ENCODE data around the gene GHITM.

The GHITM gene

DNA sequence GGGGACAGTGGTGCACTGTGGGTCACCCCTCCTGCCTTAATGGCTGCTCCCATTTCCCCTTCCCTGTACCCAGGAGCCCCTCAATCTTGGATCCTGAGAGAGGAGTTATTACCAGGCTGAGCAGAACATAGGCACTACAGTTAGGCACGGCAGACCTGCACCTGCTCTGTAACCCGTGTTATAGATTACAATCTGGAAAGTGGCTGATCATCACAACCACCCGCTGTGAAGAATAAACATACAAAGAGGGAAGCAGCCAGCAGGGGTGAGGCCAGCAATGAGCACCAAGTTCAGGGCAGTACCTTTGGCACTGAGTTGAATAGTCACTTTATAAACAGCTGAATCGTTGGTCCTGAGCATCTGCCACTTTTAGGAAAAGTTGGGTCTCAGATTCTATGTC lies 56.8 kb downstream of the GHITM start:
- no peaks in the 10 kb centered on the region for H3K36me3 ChIP-seq (ENCODE audit: insufficient read depth, low read length)
- H3K4me1 ChIP-seq (ENCODE audit: control insufficient read depth, insufficient read depth, low read length), result no peaks in the 10 kb centered on the region
- H3K27me3 ChIP-seq (ENCODE audit: control insufficient read depth, insufficient read depth, low read length), result peaks cover 65% of the 10 kb centered on the region
- H3K4me3 ChIP-seq (ENCODE audit: low read length), result no peak overlapping the region
- no peak overlapping the region for H3K9ac ChIP-seq (ENCODE audit: low read depth, low read length)
- no peaks in the 10 kb centered on the region for H3K9me3 ChIP-seq (replicated peaks; ENCODE audit: low read length)
- no peak overlapping the region for H3K4me2 ChIP-seq (ENCODE audit: low read length)

DNA sequence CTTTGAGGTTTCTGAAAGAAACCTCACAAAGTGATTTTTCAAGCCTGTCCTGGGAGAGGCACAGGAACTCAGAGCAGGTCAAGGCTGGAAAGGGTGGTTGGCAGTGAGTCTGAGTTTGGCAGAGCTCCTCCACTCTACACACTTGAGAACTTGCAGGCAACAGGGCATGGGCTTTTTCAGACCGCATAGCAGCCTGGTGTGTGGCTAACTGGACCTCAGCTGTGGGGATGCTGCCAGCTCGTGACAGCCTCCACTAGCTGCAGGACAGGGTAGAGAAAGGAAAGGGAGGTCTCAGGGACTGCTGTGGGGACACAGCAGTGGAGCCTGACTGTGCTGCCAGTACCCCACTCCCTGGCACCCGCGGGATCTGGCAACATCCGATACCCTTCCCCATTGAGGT lies 57.6 kb downstream of the GHITM start:
- Histone ChIP-seq H3K27me3 (ENCODE audit: control insufficient read depth, insufficient read depth, low read length) (peaks cover 63% of the 10 kb centered on the region), H3K4me1 (ENCODE audit: control insufficient read depth, insufficient read depth, low read length) (no peaks in the 10 kb centered on the region), H3K9me3 (replicated peaks; ENCODE audit: low read length) (no peaks in the 10 kb centered on the region), H3K4me2 (ENCODE audit: low read length) (no peak overlapping the region), H3K4me3 (ENCODE audit: low read length) (no peak overlapping the region), H3K9ac (ENCODE audit: low read depth, low read length) (no peak overlapping the region), H3K36me3 (ENCODE audit: insufficient read depth, low read length) (no peaks in the 10 kb centered on the region)

DNA sequence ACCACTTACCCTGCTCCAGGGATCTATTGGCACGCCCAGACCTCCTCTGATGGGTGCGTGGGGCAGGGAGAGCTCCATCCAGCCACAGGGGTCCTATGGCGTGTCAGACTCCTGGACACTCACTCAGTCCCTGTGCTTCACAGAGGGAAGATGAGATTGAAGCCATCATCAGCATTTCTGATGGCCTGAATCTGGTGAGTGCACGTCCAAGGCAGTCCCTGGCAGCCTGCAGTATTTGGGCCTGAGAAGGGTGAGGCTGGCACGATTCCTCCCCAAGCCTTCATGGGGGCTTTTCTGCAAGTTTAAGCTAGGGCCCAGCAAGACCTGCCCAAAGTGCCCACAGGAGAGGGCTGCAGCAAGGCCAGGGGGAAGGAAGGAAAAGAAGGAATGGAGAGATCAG lies 58.3 kb downstream of the GHITM start:
- Histone ChIP-seq H3K4me1 (ENCODE audit: control insufficient read depth, insufficient read depth, low read length) (no peaks in the 10 kb centered on the region), H3K36me3 (ENCODE audit: insufficient read depth, low read length) (no peaks in the 10 kb centered on the region), H3K27me3 (ENCODE audit: control insufficient read depth, insufficient read depth, low read length) (peaks cover 62% of the 10 kb centered on the region), H3K4me3 (ENCODE audit: low read length) (no peak overlapping the region), H3K9ac (ENCODE audit: low read depth, low read length) (no peak overlapping the region), H3K4me2 (ENCODE audit: low read length) (no peak overlapping the region), H3K9me3 (replicated peaks; ENCODE audit: low read length) (no peaks in the 10 kb centered on the region)

DNA sequence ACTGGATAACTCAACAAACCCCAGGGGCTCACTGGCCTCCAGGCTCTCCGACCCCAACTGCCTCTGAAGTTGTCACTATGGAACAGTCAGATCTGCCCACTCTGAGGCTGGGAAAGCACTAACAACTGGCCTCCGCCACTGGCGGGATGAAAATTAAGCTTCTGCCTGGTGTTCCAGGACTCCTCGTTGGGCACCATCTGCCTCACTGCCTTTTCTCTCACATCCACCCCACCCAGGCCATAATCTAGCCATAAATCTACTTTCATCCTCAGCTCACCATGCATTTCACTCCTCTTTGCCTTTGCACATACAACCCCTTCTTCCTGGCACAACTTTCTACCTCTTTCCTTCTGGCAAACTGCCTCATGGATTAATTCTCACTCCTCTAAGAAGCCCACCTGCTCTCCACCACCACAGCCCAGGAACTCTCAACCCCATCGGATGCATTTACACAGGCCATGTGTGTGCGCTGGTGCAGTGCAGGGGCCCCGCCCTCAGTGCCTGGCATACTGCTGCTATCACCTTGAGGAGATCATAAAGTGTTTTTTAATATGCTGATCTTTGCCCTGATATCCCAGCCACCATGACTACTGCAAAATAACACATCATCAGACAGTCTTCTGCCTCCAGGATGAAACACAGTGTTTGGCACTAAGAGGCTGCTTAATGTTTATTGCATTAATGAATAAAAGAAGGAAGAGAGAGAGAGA lies 59.1 kb downstream of the GHITM start:
- H3K4me2 ChIP-seq (ENCODE audit: low read length), result no peak overlapping the region
- no peaks in the 10 kb centered on the region for H3K36me3 ChIP-seq (ENCODE audit: insufficient read depth, low read length)
- H3K9ac ChIP-seq (ENCODE audit: low read depth, low read length), result no peak overlapping the region
- no peaks in the 10 kb centered on the region for H3K4me1 ChIP-seq (ENCODE audit: control insufficient read depth, insufficient read depth, low read length)
- H3K4me3 ChIP-seq (ENCODE audit: low read length), result no peak overlapping the region
- no peaks in the 10 kb centered on the region for H3K9me3 ChIP-seq (replicated peaks; ENCODE audit: low read length)
- H3K27me3 ChIP-seq (ENCODE audit: control insufficient read depth, insufficient read depth, low read length), result peaks cover 56% of the 10 kb centered on the region

DNA sequence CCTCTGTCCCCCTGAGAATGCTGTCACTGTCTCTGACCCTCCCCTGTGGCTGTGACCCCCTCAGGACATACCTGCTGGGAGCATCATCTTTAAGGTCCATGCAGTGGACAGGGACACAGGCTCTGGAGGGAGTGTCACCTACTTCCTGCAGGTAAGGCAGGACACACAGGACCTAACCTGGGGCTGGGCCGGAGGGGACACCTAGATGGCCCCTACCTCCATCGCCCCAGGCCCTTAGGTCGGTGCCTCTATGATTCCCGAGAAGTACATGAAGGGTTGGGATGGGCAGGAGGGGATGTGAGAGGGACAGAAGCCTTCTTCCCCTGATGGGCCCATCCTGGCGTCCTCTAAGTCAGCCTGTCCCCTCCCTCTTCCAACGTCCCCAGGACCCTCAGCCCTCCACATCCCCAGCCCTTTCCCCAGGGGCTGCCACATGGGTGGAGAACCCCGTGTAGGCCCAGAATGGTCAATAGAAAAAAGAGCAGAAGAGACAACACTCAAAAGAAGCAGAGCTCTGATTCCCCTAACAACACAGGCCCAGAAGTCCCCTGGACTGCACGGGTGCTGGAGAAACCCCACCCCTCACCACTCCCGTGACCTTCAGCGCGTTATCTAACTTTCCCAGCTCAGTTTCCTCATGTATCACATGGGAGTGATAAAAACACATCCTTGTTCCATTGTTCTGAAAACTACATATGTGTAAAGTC lies 61.4 kb downstream of the GHITM start:
- Histone ChIP-seq H3K4me2 (ENCODE audit: low read length) (no peak overlapping the region), H3K9ac (ENCODE audit: low read depth, low read length) (no peak overlapping the region), H3K9me3 (replicated peaks; ENCODE audit: low read length) (no peaks in the 10 kb centered on the region), H3K4me3 (ENCODE audit: low read length) (no peak overlapping the region), H3K27me3 (ENCODE audit: control insufficient read depth, insufficient read depth, low read length) (peaks cover 34% of the 10 kb centered on the region), H3K36me3 (ENCODE audit: insufficient read depth, low read length) (no peaks in the 10 kb centered on the region), H3K4me1 (ENCODE audit: control insufficient read depth, insufficient read depth, low read length) (no peaks in the 10 kb centered on the region)

DNA sequence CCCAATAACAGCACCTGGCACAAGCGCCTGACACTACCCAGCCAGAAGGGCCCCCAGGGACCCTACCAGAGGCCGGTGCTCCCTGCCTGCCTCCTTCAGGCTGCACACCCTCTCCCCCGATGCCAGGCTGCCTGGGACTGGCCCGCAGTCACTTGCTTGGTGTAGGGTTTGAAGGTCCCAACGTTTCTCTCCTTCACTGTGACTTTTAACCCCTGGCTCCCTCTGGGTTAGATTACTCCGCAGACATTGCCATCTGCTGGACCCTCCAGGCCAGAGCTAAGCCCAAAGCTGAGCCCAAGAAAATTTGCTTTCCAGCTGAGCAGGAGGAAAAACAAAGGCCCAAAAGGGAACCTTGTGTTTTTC lies 61.9 kb downstream of the GHITM start:
- Histone ChIP-seq H3K9ac (ENCODE audit: low read depth, low read length) (no peak overlapping the region), H3K4me3 (ENCODE audit: low read length) (no peak overlapping the region), H3K27me3 (ENCODE audit: control insufficient read depth, insufficient read depth, low read length) (peaks cover 29% of the 10 kb centered on the region), H3K4me1 (ENCODE audit: control insufficient read depth, insufficient read depth, low read length) (no peaks in the 10 kb centered on the region), H3K36me3 (ENCODE audit: insufficient read depth, low read length) (no peaks in the 10 kb centered on the region), H3K9me3 (replicated peaks; ENCODE audit: low read length) (no peaks in the 10 kb centered on the region), H3K4me2 (ENCODE audit: low read length) (no peak overlapping the region)

DNA sequence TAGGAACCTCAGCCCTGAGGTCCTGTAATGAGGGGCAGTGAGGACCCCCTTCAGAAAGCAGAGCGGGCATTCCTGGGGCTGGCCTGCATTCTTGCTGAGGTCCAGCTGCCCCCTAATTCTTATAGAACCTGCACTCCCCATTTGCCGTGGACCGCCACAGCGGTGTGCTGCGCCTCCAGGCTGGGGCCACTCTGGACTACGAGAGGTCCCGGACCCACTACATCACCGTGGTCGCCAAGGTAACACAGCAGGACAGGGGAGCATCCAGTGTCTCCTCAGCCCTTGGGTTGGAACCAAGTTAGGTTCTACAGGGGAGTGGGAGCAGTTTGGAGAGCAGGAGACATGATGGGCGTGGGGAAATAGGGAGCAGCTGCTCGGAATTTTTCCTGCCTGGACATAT lies 62.4 kb downstream of the GHITM start:
- H3K4me3 ChIP-seq (ENCODE audit: low read length), result no peak overlapping the region
- H3K4me1 ChIP-seq (ENCODE audit: control insufficient read depth, insufficient read depth, low read length), result no peaks in the 10 kb centered on the region
- no peak overlapping the region for H3K4me2 ChIP-seq (ENCODE audit: low read length)
- no peak overlapping the region for H3K9ac ChIP-seq (ENCODE audit: low read depth, low read length)
- H3K36me3 ChIP-seq (ENCODE audit: insufficient read depth, low read length), result no peaks in the 10 kb centered on the region
- H3K9me3 ChIP-seq (replicated peaks; ENCODE audit: low read length), result no peaks in the 10 kb centered on the region
- H3K27me3 ChIP-seq (ENCODE audit: control insufficient read depth, insufficient read depth, low read length), result peaks cover 24% of the 10 kb centered on the region

DNA sequence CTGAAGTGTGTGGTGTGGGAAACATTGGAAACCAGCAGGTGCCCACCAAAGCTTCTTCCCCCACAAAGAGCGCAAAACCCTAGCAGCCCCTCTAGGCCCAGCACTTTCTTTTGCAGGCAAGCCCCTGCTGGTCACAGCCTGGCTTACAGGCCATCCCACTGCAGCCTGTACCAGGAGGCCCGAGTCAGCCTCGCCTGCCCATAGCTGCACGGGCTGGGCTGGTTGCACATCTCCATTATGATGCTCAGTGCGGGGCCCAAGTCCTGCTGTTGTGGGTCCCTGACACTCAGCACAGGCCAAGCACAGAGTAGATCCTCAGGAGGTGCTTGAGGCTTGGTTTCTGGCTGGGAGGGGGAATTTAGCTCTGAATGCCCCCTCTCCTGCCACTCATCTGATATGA lies 63.0 kb downstream of the GHITM start:
- Histone ChIP-seq H3K4me1 (ENCODE audit: control insufficient read depth, insufficient read depth, low read length) (no peaks in the 10 kb centered on the region), H3K4me3 (ENCODE audit: low read length) (no peak overlapping the region), H3K36me3 (ENCODE audit: insufficient read depth, low read length) (no peaks in the 10 kb centered on the region), H3K27me3 (ENCODE audit: control insufficient read depth, insufficient read depth, low read length) (peaks cover 23% of the 10 kb centered on the region), H3K9me3 (replicated peaks; ENCODE audit: low read length) (no peaks in the 10 kb centered on the region), H3K9ac (ENCODE audit: low read depth, low read length) (no peak overlapping the region), H3K4me2 (ENCODE audit: low read length) (no peak overlapping the region)

All from skeletal muscle satellite cell (primary cell).